Fibroblast of mammary gland (primary cell): ENCODE measurements around the gene LITAF.

ENCODE experiments used
- DNase-seq: peaks from one replicate; pipeline ENCODE4 v3.0.0-alpha.2; 2010; ENCODE audit warnings: low read depth
- H3K4me3 ChIP-seq: 2 replicates; pipeline ENCODE4 v1.5.1; 2011; ENCODE audit warnings: low read depth, mild to moderate bottlenecking, low read length, moderate library complexity; ENCODE audit not compliant: control insufficient read depth
- CTCF ChIP-seq: conservative IDR thresholded peaks from 2 replicates; pipeline ENCODE4 v1.5.1; 2011; ENCODE audit warnings: low read depth, low read length, inconsistent platforms; ENCODE audit not compliant: control insufficient read depth, insufficient read depth

LITAF gene

DNA sequence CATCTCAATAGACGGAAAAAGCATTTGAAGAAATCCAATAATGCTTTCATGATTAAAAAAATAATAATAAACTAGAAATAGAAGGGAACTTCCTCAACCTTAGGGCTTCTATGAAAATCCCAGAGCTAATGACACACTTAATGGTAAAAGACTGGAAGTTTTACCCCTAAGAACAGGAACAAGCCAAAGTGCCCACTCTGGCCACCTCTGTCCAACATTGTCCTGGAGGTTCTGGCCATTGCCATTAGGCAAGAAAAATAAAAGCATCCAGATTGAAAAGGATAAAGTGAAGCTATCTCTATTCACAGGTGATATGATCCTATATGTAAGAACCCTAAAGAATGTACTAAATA, 2.5 kb upstream of the LITAF start:
- no peak for DNase-seq
- no peak for TF ChIP-seq CTCF
- H3K4me3 ChIP-seq: no peak overlapping the region

- DNase-seq: no peak
- H3K4me3 ChIP-seq: no peak overlapping the region
- no peak for TF ChIP-seq CTCF
Observed at GRCh38 chr16:11588321-11589197, 1.8 kb upstream of the LITAF start.

DNA sequence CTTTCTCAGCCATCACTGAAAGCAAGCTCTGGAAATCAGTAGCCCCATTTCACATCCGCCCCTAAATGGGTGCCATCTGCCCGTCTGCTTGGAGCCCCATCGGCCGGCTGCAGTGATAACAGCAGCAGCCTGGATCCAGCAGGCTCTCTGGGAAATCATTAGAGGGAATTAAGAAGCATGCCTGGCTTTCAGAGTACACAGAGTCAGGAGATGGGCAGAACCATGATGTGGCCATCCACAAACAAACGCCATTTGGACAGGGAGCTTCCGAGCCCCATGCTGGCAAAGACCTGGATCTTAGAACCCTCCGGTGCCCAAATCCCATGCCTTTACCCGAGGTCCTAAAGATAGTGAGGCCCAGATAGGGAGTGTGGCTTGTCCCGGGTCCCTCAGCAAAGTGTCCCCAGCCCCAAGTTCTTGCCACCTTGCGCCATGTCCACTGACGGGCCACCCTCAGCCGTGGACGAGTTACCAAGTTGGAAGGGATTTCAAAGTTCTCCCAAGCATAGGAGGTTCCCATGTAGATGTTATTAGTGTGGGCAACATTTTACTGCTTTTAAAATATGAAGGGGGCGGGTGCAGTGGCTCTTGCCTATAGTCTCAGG, 1.0 kb upstream of the LITAF start:
- no peak for DNase-seq
- no peak for TF ChIP-seq CTCF

DNA sequence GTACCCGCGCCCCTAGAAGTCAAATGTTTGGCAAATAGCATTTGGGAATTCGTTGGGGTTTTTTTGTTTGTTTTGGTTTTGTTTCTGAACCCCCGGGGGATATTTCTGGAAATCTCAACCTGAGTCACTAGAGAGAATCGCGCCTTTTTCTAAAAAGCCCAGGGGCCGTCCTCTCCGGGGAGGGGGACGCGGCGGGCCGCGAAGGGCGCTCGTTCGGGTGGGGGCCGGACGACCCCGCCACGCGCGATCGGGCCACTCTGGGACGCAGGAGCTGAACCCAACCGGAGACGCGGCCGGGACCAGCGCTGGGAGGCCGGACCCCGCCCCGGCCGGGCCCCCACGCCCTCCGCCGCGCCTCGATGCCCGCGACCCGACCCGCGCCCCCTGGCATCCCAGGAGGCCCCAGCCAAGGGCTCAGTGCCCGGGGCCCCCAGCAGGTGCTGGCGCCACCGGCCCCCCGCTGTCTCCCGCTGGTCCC, 302 bp downstream of the LITAF start:
- peak overlapping the region; percentile 56 for H3K4me3 ChIP-seq
- no peak for TF ChIP-seq CTCF
- DNase-seq: no peak

More for the DNA sequence above, 1.0 kb upstream of the LITAF start:
- H3K4me3 ChIP-seq: peak overlapping the region; percentile 60

GRCh38 chr16:11585460-11586377, 1.0 kb downstream of the LITAF start:
- no peak for TF ChIP-seq CTCF
- no peak for DNase-seq
- H3K4me3 ChIP-seq: peak overlapping the region; percentile 56

GRCh38 chr16:11583889-11584565, 2.7 kb downstream of the LITAF start:
- H3K4me3 ChIP-seq: no peak overlapping the region
- no peak for TF ChIP-seq CTCF
- DNase-seq: no peak
